ENCODE data around the gene ACAD10.
"Not testable (repeated sequence)": the region's sequence is repeated elsewhere in the genome, so short reads cannot be mapped to it uniquely, and the experiment has no call there.

The ACAD10 gene

DNA sequence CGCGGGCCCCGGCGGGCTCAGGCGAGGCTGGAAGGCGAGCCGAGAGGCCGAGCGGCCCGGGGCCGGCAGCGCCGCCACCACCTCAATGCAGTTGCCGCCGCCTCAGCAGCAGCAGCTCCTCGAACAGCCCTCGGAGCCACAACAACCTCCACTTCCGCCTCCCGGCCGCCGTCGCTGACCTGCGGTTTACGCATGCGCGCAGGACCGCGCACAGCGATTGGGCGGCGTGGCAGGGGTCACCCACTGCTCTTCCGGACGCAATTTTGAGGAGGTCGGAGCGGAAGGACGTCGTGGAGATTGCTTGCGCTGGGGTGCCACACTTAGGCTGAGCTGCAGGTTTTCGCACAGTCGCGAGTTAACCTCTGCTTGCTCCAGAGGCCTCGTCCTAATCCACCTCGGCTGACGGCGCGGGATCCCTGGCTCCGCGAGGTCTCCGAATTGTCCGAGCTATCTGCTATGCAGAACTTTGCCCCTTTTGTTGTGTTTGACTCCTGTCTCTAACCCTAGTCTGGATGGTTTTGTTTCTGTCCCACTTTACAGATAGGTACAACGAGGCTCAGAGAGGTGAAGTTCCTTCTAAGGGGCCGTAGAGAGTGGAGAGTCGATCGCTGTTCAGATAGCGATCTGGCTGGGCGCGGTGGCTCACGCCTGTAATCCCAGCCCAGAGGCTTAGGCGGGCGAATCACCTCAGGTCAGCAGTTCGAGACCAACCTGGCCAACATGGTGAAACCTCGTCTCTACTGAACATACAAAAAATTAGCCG, at the start of gene ACAD10, which contains the start of gene BRAP:
Gene ACAD10, plus strand, starts transcription at position 243 of the 763 bp plus-strand sequence. CDS start 6,657 bp downstream, outside the sequence.
Gene BRAP, minus strand, starts transcription at position 146 of the 763 bp plus-strand sequence. CDS start 164 bp downstream, outside the sequence.
- DNase-seq: peak; percentile 62

DNA sequence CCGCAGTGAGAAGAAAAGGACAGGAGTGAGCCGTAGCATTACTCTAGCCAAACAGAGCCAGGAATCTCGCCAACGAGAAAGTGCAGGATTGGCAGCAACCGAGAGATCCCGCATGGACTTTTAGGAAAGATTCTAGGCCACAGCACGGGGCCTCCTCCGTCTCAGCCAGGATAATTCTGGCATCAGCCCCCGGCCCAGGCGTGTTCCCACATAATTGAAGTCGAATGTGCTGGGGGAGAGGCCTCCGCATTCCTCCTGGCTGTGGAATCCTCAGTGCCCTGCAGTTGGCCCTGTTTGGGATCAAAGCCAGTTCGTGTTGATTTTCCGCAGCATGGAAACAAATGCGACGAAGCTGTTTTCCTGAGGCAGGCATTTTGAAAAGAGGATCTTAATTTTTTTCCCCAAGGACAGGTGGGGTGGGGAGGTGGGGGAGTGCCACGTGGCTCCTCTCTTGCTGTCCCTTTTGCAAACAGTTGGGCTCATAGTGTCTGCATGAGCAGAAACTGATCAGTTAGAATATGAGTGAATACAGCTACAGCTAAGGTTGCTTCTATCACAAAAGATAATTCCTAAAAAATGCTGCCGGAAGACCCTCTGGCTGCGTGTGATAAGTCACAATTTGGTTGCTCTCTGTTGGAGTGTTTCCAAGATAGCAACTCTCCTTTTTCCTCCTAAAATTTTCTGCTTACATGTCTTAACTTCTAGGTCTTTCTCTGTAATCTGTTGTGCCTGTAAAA, 49.5 kb upstream of the ACAD10 start:
- no peak for DNase-seq

DNA sequence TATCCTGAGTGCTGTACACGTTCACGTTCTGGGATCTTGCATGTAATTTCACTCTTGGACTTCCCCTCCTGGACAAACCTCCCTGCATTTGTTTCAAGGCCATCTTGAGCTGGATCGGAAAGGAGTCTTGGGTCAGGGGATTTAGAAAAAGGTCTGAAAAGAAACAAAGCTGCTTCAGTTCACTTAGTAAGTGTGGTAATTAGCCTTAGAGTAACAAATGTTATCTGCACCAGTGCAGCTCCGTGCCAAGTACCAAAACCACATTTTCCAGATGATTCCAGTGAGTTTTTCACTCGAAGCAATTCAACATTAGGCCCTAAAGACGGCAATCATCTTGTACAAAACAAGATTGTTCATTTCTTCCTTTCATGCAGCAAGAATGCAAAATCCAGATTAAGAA, 47.3 kb upstream of the ACAD10 start:
- no peak for DNase-seq

DNA sequence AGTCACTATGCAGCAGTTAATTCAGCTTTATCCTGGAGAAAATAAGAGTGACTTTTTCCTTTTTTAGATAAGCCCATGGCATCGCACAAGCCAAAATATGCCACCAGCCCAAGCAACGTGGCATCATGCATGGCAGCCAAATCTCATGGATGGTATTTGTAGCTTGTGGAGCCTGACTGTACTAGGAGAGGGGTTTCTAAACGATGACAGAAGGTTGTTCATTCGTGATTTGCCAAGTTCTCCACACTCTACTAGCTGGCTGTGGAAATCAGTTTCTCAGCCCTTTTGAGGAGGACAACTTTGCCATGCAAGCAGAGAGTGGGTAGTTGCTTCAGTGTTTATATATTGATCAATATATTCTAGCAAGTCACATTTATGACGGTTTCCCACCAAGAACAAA, 45.3 kb upstream of the ACAD10 start:
- no peak for DNase-seq

DNA sequence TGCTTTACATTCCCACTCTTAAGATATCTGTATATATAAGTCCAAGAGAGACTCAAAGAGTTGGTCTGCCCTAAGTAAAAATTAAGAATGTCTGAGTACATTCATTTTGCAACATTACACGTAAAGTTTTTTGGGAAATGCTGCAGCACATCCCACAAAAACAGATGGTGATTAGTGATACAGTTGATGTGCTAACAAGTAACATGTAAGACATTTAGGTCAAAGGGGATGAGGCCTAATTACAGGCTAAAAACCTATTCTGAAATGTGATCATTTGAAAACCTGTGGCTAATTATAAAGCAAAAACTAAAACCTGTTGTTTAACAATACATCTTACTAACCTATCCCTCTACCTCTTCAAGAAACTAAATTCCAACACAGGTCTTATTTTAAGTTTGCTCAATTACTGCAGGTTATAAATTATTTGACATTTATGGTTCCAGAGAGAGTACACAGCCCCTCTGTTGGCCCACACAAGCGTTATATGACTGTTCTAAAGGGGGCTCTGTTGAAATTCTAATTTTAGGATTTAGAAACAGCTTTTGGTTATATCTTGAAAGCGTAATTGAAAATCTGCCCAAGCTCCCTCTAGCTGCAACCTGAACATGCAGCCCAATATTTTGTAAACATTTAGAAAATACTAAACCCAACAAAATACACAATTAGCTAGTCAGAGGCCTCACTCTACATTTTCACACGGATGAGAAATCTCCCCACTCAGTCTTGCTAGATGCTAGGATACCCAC, 43.0 kb upstream of the ACAD10 start:
- no peak for DNase-seq

DNA sequence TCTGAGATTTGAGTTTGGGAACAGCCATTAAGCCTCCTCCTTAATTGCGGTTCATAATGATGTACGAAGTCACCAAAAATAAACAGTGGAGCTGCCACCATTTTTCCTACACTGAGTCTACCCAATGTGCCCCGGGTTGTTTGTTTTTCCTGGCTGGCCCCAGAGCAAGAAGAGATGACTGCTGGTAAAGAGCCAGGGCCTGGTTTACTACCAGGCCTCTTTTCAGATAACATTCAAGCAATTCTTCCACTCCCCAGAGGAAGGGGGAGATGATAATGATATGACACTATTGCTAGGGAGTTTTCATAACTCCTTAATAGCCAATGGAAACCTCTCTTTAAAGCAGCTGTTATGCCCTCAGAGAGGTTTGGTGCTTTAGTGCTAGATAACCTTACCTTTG, 42.4 kb upstream of the ACAD10 start:
- no peak for DNase-seq

DNA sequence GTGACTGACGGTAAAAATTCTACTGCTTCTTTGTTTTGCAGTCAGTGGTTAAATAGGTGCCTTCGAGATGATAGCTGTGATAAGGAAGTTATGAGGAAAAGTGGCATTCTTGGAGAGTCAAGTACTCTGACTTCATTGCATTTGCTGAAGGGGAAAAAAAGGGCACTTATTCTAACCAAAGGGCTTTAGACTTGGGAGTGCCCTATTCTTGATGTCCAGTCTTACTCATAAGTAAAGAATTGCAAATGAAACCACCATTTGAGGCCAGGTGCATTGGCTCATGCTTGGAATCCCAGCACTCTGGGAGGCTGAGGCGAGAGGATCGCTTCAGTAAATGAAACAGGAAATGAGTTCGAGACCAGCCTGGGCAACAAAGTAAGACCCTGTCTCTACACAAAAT, 40.4 kb upstream of the ACAD10 start:
- DNase-seq: no peak

DNA sequence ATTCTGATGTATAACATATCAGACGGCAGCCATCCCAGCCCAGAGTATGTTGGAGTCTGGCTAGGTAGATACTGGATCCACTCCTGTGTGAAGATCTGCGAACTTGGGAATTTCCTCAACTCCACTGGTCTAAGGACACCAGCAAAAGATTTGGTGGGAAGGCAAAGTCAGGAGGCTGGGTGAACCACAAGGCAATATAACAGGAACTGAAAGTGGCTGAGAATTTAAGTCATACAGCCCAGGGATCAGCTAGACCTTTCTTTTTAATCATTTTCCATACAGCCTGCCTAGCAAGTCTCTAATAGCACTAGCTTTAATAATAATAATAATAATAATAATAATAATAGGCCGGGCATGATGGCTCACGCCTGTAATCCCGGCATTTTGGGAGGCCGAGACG, 34.9 kb upstream of the ACAD10 start:
- DNase-seq: no peak

DNA sequence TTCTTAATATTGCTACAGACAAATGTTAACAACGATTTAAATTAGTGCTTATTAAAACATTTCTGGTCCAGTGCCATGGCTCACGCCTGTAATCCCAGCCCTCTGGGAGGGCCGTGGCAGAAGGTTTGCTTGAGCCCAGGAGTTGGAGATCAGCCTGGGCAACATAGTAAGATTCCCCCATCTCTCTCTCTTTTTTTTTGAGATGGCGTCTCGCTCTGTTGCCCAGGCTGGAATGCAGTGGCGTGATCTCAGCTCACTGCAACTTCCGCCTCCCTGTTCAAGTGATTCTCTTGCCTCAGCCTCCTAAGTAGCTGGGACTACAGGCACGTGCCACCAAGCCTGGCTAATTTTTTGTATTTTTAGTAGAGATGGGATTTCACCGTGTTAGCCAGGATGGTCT, 33.3 kb upstream of the ACAD10 start:
- DNase-seq: not testable (repeated sequence)

DNA sequence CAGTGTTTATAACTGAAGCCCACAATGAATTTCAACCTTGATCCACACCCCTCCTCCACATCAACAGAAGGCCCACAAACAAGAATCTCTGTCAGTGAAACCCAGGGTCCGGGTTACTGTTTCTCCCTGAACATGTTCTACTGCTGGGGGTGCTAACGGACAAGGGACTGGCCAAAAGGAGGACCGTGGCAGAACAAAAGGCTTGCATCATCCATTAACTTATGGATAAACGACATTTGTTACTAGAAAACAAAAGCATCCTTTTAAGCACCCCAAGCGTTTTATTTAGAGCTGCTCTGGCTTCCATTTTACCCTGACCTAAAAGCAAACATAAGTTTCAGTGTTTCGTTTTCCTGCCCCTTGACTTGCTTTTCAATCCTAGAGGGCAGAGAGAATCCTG, 32.3 kb upstream of the ACAD10 start:
- no peak for DNase-seq

DNA sequence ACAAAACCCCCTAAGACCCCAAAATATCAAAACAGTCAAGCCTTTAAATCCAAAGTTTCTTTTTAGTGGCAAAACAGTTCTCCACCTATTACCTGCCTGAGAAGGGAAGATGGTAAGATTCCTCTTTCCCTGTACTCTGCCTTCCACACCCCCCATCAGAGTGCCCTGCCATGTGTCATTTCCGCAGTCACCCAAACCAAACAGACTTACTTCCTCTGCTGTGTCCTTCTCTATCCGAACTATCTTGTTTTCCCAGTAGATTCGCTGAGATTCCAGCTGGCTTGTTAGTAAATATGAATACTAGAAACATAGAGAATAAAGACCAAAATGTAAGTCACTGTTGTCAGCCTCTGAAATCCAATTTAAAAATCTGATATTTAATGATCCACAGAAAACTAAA, 30.5 kb upstream of the ACAD10 start:
- no peak for DNase-seq

DNA sequence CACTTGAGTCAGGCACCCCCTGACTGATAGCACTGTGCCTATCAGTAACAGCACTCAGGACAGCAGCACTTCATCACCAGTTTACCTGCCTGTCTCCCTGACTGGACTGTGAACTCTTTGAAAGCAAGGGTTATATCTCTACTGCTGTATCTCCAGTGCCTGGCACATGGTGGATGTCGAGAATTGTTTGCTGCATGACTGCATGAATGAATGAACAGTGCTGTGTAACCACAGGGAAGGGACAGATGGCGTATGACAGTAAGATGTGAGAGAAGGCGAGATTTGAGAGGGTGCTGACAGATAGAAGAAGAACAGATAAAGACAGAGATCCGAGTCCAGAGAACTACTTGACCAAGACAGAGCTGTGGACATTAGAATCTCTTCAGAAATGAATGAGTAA, 29.8 kb upstream of the ACAD10 start:
- no peak for DNase-seq

DNA sequence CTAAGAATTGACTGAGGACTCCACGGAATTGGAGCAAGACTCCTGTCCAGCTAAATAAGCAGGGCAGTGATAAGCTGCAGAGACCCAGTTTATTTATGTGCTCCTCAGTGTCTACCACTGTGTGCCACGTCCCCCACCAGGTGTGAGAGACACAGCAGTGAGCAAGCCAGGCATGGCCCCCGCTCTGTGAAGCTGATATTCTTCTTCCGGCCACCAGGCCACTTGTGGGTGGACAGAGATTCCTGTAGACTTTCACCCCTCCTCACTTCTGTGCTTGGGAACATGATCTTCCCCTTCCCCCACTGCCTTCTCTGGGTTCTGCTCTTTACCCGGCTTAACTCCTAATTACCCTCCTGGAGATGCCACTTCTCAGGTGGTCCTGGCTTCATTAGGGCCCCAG, 21.4 kb upstream of the ACAD10 start:
- no peak for DNase-seq

DNA sequence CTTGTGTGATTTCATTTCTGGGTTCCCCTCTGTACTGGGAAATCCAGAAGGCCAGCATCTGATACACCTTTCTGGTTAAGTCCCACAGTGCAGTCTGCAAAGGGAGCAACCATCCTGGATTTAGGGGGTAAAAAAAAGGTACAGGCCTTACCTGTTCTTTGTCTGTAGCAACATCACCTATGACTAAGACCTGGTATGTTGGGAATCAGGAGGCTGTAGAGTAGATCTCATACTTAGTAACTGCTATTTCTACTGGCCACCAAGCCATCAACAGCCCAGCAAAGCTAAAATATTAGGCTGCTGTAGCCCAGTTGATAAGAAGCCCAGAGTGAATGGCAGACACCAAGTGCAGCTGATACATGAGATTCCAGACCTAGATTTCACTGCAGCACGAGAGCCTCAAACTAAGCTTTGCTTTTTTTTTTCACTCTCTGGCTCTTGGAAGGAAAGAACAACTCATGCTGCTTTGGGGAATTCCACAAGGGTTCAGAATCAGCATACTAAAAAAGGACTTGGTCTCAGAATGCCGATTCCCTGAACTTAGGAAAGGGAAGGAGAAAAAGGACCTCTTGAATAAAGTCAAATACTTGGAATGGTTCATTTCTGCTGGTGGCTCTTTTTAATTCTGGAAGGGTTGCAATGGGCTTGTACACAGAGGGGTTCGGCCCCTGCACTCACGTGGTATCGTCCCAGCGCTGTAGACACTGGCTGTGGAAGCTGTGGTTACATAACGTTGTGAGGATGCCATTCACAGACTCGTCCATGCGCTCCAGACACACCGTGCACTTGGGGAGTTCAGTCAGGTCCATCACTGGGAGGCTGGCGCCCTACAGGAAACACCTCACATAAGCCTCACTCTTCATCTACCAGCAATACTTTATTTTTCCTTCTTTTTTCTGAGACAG, 20.6 kb upstream of the ACAD10 start:
- no peak for DNase-seq

DNA sequence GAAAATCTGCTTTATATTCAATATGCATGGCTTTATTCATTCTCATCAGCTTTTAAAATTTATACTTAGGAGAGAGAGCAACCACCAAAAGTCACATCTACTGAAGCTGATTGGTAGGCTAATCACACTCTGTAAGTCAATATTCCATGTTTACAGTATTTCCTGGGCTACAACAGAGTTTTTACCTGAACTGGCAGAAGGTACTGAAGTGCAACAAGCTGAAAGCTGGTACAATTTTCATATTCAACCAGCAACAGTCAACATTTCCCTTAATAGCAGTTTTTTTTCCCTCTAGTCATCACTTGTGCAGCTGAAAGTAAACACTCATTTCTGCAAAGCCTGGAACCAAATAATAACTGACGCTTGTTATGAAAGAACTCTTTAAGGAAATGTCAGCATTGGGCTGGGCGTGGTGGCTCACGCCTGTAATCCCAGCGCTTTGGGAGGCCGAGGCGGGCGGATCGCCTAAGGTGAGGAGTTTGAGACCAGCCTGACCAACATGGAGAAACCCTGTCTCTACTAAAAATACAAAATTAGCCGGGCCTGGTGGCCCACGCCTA, 13.0 kb upstream of the ACAD10 start:
- no peak for DNase-seq

DNA sequence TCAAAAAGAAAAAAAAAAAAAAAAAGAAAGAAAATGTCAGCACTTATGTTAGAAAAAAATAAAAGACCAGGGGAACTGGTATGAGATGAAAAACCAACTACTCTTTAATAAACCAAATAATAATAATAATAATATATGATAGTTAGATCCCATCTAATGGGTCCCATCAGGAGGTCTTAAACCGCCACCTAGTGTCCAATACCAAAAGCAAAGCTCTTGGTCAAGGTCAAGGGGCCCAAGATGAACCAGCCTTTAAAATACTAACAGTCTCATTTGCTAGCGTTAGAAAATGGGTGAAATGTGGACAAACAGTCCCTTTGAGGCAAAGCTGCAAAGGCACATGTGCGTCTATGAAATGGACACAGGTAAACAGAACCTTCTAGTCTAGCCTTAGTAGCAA, 12.3 kb upstream of the ACAD10 start:
- DNase-seq: no peak

DNA sequence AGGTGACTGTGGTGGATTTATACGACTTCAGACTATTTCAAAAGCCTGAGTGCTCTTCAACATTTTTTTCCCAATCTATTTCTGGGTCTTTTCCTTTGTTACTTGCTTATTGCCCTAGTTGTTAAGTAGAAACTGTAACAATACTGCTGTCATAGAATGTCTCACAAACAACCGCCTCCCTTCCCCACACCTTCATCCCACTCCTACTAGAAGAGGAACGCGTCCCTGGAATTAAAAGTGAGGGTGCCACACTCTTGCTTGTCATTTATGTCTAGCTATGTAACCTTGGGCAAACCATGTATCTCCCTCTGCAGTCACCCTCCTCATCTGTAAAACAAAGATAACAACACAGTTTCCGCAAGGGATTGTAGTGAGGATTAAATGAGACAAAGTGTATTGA, 8.7 kb upstream of the ACAD10 start:
- no peak for DNase-seq

DNA sequence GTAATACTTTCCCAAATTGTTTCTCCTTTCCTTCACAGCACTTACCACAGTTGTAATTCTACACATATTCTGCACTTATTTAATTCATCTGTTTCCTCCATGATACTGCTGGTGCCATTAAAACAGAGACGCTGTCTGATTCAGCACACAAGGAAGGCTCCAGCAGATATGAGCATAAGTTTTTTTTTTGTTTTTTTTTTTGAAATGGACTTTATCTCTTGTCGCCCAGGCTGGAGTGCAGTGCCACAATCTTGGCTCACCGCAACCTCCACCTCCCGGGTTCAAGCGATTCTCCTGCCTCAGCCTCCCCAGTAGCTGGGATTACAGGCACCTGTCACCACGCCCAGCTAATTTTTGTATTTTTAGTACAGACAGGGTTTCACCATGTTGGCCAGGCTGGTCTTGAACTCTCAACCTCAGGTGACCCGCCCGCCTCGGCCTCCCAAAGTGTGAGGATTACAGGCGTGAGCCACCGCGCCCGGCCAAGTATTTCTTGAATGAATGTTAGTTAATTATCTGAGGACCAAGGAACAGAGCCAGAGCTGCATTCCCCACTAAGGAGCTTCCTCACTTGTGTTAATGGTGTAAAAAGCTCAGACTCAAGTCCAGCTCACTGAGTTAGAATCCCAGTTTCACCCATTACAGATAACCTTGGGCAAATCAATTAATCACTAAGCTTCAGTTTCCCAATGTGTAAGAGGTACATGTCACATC, 1.2 kb upstream of the ACAD10 start:
- DNase-seq: not testable (repeated sequence)

DNA sequence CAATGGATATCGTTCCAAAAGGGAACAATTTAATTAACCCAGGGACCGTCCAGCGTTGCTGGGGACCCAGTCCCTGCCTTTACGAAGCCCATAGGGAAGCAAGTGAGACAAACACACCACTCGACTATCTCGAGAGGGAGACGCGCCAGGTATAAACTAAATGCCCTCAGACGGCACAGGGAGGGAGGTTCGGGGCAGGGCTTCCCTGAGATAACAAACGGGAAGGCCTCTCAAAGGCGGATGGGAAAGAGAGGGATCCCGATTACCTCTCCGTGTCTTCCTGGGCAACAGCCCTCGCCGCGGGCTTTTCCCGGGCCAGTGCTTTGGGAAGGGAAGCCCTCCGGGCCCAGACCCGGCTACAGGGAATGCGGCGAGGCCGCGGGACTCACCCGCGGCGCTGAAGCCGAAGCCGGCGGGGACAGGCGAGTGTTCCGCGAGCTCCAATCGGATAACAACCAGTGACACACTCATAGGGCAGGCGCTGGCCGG, 487 bp upstream of the ACAD10 start:
- no peak for DNase-seq

DNA sequence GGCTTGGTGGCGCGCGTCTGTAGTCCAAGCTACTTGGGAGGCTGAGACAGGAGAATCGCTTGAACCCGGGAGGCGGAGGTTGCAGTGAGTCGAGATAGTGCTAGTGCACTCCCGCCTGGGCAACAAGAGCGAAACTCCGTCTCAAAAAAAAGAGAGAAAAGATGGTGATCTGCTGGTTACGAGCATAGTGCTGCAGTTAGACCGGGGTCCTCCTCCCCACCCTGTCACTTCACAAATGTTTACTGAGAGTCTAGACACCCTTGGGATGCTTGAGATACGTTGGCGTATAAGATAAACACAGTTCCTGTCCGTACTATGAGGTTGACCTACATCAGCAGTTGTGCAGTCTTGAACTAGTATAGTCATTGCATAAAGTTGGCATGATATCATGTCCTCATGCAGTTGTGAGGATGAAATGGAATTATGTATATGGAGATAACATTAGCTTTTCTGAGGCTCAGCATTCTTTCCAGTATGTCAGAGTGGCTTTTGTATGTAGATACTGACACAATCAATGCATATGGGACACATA, 787 bp downstream of the ACAD10 start:
- DNase-seq: no peak

DNA sequence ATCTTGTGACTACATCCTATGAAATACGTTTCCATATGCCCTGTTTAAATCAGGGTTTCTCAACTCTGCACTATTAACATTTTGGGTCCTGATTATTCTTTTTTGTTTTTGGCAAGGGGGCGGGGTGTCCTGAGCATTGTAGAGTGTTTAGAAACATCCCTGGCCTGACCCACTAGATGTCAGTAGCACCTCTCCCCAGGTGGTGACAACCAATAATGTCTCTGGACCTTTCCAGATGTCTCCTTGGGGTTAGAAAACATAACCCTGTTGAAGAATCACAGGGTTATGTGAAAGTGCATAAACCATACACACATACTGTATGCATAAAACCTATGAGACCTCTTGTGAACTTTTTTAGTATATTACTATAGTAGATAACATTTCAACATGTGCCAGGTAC, 1.4 kb downstream of the ACAD10 start:
- DNase-seq: no peak

All from NCI-H1694 (cell line).